Activated gamma-delta T cell treated with anti-CD3 and anti-CD28 coated beads, Interleukin-2, amount 50 U/mL, for 16 hours (primary cell): Measurements from ENCODE around the gene CACNB1.
A peak's percentile ranks its signal among the peaks of the same experiment; 100 is the strongest.

Source experiments
- DNase-seq: peaks from one replicate; pipeline ENCODE4 v3.0.0-alpha.2; 2020; ENCODE audit warnings: low read depth

The CACNB1 gene

GRCh38 chr17:39200957-39201510 lies 3.6 kb upstream of the CACNB1 start:
- no peak for DNase-seq

GRCh38 chr17:39200070-39200879 lies 2.8 kb upstream of the CACNB1 start, which contains the start of gene RPL19:
TSS of gene RPL19 (plus strand) at chr17:39200283. CDS start at chr17:39200345, 62 bp downstream.
- peak; percentile 66 for DNase-seq

GRCh38 chr17:39199820-39200069 lies 2.3 kb upstream of the CACNB1 start:
- peak; percentile 85 for DNase-seq

- DNase-seq, result no peak
Observed at GRCh38 chr17:39198186-39198566, 707 bp upstream of the CACNB1 start.

- DNase-seq, result no peak
Observed at GRCh38 chr17:39196808-39197291, 619 bp downstream of the CACNB1 start.

GRCh38 chr17:39196241-39196807 lies 1.1 kb downstream of the CACNB1 start:
- no peak for DNase-seq

- DNase-seq, result no peak
Observed at GRCh38 chr17:39195568-39196160, 1.8 kb downstream of the CACNB1 start.

GRCh38 chr17:39194985-39195524 lies 2.4 kb downstream of the CACNB1 start:
- no peak for DNase-seq

- no peak for DNase-seq
Observed at GRCh38 chr17:39194089-39194984, 3.1 kb downstream of the CACNB1 start.

- DNase-seq, result no peak
Observed at GRCh38 chr17:39193346-39193745, 4.1 kb downstream of the CACNB1 start.

- DNase-seq, result no peak
Observed at GRCh38 chr17:39192901-39193300, 4.6 kb downstream of the CACNB1 start.

GRCh38 chr17:39191750-39192510 lies 5.5 kb downstream of the CACNB1 start:
- DNase-seq, result no peak

GRCh38 chr17:39187152-39187830 lies 10.2 kb downstream of the CACNB1 start:
- no peak for DNase-seq

GRCh38 chr17:39186481-39187002 lies 10.9 kb downstream of the CACNB1 start:
- DNase-seq, result no peak

GRCh38 chr17:39183720-39184119 lies 13.7 kb downstream of the CACNB1 start:
- no peak for DNase-seq

GRCh38 chr17:39183045-39183444 lies 14.4 kb downstream of the CACNB1 start:
- no peak for DNase-seq

- DNase-seq, result no peak
Observed at GRCh38 chr17:39181303-39181702, 16.2 kb downstream of the CACNB1 start.

GRCh38 chr17:39178536-39178935 lies 18.9 kb downstream of the CACNB1 start:
- no peak for DNase-seq

- no peak for DNase-seq
Observed at GRCh38 chr17:39177256-39177655, 20.2 kb downstream of the CACNB1 start.

- no peak for DNase-seq
Observed at GRCh38 chr17:39175695-39176093, 21.8 kb downstream of the CACNB1 start.
